ENCODE results near the gene ZNF479. TPM values are rescaled to one million over a fixed set of nuclear protein-coding genes. Genes with fewer than 3 reads are reported as not detected.
"Not testable (repeated sequence)": the region's sequence is repeated elsewhere in the genome, so short reads cannot be mapped to it uniquely, and the experiment has no call there.

ZNF479 gene
- not detected in 2 replicates for total RNA-seq

DNA sequence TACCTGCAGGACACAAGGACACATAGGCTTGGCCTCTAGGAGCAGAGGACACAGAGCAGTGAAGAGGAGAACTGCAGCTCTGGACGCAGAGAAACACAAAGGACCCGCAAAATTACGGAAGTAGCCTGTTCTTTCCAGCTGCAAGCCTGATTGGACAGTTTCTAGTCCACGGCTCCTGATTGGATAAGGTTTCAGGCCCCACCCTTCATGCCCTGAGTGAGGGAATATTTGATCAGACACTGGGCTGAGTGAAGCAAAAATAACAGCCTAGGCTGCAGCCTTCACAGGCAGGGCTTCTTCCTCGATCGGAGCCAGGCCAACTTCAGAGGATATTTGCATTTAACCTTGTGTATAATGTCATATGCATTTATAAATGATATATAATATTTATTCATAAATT is at the start of gene ZNF479:
TSS of gene ZNF479 (minus strand) at position 101 of the 400 bp plus-strand sequence. CDS start 112 bp downstream, outside the sequence.
- DNase-seq (ENCODE audit: low read depth): not testable (repeated sequence)

DNA sequence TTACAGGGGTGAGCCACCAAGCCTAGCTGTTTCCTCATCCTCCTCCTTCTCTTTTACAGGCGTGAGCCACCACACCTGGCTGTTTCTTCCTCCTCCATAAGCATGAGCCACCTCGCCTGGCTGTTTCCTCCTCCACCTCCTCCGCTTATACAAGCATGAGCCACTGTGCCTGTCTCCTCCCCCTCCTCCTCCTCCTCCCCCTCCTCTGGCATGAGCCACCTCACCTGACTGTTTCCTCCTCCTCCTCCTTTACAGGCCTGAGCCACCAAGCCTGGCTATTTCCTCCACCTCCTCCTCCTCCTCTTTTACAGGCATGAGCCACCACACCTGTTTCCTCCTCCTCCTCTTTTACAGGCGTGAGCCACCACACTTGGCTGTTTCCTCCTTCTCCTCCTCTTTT is 49.8 kb upstream of the ZNF479 start:
- no peak for DNase-seq (ENCODE audit: low read depth)

DNA sequence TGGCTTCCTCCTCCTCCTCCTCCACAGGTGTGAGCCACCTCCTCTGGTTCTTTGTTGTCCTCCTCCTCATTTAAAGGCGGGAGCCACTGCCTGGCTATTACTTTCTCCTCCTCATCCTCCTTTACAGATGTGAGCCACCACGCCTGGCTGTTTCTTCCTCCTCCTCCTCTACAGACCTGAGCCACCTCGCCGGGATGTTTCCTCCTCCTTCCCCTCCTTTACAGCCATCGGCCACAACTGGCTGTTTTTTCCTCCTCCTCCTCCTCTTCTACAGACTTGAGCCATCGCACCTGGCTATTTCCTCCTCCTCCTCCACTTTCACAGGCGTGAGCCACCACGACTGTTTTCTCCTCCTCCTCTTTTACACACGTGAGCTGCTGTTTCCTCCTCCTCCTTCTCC is 49.0 kb upstream of the ZNF479 start:
- DNase-seq (ENCODE audit: low read depth): no peak

DNA sequence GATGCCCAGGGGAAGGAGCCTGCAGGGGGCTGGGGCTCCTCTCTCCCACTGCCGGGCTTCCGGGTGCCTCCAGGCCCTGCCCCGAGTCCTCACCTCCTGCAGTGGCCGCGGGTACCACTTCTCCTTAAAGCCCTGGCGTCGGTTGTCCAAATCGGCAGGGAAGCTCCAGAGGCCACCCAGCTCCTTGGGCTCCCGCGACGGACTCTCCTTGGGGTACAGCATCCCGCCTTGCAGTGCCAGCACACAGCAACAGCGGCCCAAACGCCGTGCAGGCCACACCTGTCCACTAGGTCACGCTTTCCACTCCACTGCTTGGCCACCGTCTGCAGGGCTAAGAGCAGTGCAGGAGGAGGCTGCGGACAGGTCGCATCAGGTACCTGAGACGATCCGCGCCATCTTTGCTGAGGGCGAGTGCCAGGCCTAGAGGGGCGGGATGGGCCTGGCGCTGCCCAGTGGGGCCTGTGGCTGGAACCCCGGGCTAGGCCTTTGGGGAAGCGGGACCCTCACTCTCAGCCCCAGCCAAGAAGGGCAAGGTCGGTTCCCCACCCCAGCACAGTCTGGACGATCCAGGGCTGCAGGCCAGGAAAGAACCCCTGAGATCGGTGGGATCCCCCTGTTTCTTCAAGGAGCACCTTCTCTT is 47.7 kb upstream of the ZNF479 start:
- DNase-seq (ENCODE audit: low read depth): no peak

DNA sequence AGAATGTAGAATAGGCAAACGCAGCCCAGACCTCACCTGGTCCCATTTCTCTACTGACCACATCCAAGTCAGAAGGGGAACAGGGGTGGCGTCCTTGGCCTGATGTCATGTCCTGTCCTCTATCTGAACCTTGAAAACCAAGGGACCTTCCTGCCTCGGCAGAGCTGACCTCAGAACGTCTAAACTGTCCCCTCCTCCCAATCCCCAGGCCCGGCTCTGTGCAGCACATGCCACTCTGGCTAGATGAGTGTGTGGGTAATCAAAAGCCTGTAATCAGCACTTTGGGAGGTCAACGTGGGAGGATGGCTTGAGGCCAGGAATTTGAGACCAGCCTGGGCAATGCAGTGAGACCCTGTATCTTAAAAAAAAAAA is 46.5 kb upstream of the ZNF479 start:
- DNase-seq (ENCODE audit: low read depth): no peak

DNA sequence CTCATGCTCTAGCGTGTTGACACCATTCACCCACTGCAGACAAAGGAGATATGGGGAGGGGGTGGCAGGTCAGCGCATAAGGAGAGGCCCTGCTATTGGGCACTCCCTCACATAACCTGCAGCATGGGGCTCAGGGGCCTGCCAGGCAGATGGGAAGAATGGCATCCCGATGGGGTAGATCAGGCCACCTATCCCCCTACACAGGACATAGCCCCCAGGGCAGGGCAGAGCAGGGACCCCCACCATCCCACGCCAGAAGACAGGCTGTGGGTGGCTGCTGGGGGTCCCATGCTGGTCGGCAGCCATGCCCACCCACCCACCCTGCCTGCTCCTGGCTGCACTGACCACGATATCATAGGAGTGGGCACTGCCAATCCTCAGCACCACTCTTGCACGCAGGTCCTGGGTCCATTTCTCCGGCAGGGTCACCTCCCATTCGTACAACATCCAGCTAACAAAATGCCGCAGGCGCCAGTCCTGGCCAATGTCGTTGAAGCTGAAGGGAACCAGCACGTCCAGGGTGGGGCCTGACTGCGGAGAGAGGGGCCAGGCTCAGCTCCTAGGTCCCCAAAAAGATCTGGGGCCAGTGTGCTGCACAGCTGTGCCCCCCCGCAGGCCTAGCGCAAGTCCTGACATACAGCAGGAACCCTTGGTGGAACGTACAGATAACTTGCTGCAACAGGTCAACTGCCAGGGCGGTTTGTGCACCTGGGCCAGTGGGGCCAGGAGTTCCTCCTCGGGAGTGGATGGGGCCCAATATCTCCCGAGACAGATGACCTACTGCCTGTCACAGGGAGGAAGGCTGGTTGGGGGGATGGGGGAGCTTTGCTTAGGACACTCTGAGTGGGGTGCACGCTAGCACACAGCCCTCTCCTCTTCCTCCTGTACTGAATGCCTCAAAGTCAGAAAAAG is 45.9 kb upstream of the ZNF479 start:
- no peak for DNase-seq (ENCODE audit: low read depth)

DNA sequence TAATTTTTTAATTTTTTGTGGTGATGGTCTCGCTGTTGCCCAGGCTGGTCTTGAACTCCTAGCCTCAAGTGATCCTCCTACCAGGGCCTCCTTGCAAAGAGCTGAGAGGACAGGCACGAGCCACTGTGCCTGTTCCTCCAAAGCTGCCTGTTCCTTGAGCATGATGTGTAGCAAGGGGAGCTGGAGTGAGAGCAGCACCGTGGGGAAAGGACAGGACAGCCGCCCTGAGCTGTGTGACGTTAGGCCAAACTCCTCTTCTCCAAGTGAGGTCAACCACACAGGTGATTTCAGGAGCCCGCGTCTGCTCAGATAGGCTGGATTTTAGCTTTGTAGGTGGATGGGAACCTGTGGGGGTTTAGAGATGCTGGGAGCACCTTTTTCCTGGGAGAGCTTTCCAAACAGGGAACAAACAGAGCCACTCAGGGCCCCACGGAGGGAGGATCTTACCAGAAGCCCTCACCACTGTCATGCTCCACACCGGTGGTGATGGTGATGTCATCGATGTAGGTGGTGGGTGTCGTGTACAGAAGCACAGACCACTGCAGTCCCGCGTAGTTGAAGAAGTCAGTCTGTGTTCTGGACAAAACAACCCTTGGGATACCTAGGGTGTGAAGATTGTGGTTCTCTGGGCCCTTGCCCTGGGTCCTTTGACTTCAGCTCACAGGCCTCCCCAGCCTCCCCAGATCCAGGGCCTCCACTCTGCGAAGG is 44.8 kb upstream of the ZNF479 start:
- no peak for DNase-seq (ENCODE audit: low read depth)

DNA sequence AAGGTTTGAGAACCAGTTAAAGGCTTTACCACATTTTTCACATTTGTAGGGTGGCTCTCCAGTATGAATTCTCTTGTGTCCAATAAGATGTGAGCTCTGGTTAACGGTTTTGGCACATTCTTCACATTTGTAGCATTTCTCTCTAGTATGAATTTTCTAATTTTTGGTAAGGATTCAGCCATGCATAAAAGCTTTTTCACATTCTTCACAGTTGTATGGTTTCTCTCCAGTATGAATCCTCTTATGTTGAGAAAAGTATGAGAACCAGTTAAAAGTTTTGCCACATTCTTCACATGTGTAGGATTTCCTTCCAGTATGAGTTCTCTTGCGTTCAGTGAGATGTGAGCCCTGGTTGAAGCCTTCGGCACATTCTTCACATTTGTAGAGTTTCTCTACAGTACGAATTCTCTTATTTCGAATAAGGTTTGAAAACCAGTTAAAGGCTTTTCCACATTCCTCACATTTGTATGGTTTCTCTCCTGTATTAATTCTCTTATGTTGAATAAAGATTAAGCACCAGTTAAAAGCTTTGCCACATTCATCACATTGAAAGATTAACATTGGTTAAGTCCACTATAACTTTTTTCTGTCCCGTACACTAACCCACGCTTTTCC is 33.2 kb upstream of the ZNF479 start:
- DNase-seq (ENCODE audit: low read depth): no peak

DNA sequence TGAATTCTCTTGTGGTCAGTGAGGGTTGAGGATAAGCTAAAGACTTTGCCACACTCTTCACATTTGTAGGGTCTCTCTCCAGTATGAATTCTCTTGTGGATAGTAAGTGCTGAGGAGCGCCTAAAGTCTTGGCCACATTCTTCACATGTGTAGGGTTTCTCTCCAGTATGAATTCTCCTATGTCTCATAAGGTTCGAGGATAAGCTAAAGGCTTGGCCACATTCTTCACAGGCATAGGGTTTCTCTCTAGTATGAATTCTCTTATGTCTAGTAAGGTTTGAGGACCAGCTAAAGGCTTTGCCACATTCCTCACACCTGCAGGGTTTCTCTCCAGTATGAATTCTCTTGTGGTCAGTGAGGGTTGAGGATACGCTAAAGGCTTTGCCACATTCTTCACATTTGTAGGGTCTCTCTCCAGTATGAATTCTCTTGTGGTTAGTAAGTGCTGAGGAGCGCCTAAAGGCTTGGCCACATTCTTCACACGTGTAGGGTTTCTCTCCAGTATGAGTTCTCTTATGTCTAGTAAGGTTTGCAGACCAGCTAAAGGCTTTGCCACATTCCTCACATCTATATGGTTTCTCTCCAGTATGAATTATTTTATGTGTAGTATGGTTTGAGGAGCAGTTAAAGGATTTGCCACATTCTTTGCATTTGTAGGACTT is 12.0 kb downstream of the ZNF479 start:
- not testable (repeated sequence) for DNase-seq (ENCODE audit: low read depth)
